Thoracic aorta (tissue), 2 donors: ENCODE measurements around the gene CPNE2. TPM values are rescaled to one million over a fixed set of nuclear protein-coding genes. Genes with fewer than 3 reads are reported as not detected.
A peak's percentile ranks its signal among the peaks of the same experiment; 100 is the strongest.

Source experiments
- ATAC-seq: fragments of 150-250 bp; one replicate; pipeline ENCODE4 v1.8.0; 2017; ENCODE audit warnings: low read depth; ENCODE audit not compliant: insufficient number of reproducible peaks, low FRiP score
- DNase-seq: peaks from one replicate; pipeline ENCODE4 v3.0.0-alpha.2; 2020; ENCODE audit warnings: low spot score
- H3K27ac ChIP-seq, 2 donors: fragments of 200-600 bp; sonication (generic); 1 replicate in 1 of 2; 2 replicates in 1 of 2; pipeline ENCODE4 v1.5.1; 2016; ENCODE audit warnings: mild to moderate bottlenecking in 2 of 2, moderate library complexity in 2 of 2
- H3K27me3 ChIP-seq: fragments of 200-600 bp; sonication (generic); replicated peaks from 2 replicates; pipeline ENCODE4 v1.6.0; 2016; ENCODE audit warnings: mild to moderate bottlenecking; ENCODE audit not compliant: insufficient read depth
- H3K36me3 ChIP-seq: fragments of 200-600 bp; sonication (generic); one replicate; pipeline ENCODE4 v1.5.1; 2016
- H3K4me1 ChIP-seq, 2 donors: fragments of 200-600 bp; sonication (generic); 1 replicate in 1 of 2; 2 replicates in 1 of 2; pipeline versions ENCODE4 v1.5.1 to v1.6.0; 2016; ENCODE audit warnings: low read depth in 2 of 2, mild to moderate bottlenecking in 1 of 2; ENCODE audit not compliant: control insufficient read depth in 1 of 2
- H3K4me3 ChIP-seq: fragments of 200-600 bp; sonication (generic); 2 replicates; pipeline ENCODE4 v1.5.1; 2016; ENCODE audit warnings: mild to moderate bottlenecking
- H3K9me3 ChIP-seq: fragments of 200-600 bp; sonication (generic); 2 replicates; pipeline ENCODE4 v1.5.1; 2016
- CTCF ChIP-seq: fragments of 200-600 bp; sonication (generic); IDR thresholded peaks from one replicate; pipeline ENCODE4 v1.5.1; 2019; ENCODE audit warnings: antibody characterized with exemption
- total RNA-seq, 2 donors: library from RNA; depleted of rRNA; stranded (reverse); fragments of >200 nt; gene quantifications; one replicate each; pipeline versions ENCODE4 v1.1.0 to v1.2.3, GENCODE V29; 2016

CPNE2 gene
- total RNA-seq, 2 donors from 2014 or later: 28.3 to 47.4 TPM

DNA sequence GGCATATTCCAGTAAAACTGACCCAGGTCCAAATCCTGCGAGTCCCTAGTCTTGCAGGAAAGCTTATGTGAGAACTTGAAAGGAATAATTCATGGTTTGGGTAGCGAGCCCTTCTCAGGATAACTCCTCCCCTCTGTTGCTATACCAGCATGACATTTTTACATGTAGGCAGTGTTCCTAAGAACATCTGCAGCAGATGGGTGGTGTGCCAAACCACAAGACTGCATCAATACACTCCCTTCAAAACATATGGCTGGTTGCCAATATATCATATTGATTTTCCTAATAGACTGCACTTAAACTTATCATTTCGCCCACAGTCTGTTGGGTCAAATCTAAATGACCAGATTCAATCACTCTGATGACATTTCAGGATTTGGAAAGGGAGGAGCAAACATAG lies 73.6 kb downstream of the CPNE2 start:
- no peak for ATAC-seq
- TF ChIP-seq CTCF: no peak
- Histone ChIP-seq H3K4me3 (no peak overlapping the region), H3K36me3 (peaks cover 35% of the 10 kb centered on the region), H3K4me1 (peaks cover 0 to 5% of the 10 kb centered on the region in 2 donors), H3K9me3 (no peaks in the 10 kb centered on the region), H3K27me3 (no peaks in the 10 kb centered on the region), H3K27ac (no peak overlapping the region)
- no peak for DNase-seq

DNA sequence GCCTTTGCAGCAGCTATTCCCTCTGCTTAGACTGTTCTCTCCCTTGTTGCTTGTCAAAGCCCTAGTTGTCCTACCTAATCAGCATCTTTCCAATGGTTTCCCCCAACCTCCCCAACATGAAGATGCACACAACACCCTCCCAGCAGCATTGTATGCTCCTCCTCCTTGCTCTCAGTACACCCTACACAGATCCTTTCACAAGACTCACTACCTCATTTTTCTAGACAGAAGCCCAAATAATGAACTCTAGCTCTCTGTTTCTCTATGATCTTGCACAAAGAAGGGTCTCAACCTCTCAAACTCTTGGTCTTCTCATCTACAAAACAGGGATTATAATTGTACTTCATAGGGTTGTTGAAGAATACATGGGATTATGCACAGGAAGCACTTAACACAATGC lies 74.1 kb downstream of the CPNE2 start:
- Histone ChIP-seq H3K27me3 (no peaks in the 10 kb centered on the region), H3K9me3 (no peaks in the 10 kb centered on the region), H3K27ac (no peak overlapping the region), H3K4me3 (no peak overlapping the region), H3K4me1 (peaks cover 0 to 5% of the 10 kb centered on the region in 2 donors), H3K36me3 (peaks cover 40% of the 10 kb centered on the region)
- ATAC-seq (no peak), DNase-seq (no peak)
- TF ChIP-seq CTCF: no peak

DNA sequence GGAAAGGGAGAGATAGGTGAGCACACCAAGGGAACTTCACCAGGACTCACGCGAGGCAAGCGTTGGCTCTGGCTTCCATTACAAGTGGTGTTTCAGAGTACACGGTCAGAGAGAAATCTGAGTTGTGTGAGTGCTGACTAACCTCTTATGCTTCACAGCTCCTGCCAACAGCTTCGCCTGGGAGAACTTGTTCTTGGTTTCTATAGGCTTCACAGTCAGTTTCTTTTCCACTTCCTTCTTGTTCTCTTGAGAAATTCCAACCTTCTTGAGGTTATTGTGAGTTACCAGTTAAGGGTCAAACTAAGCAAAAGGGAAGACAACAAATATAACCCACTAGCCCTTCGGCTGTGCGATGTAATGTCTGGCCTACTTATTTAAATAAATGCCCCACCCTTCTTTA lies 74.6 kb downstream of the CPNE2 start:
- Histone ChIP-seq H3K4me3 (no peak overlapping the region), H3K36me3 (peaks cover 45% of the 10 kb centered on the region), H3K27ac (no peak overlapping the region), H3K9me3 (no peaks in the 10 kb centered on the region), H3K27me3 (no peaks in the 10 kb centered on the region), H3K4me1 (peaks cover 0 to 5% of the 10 kb centered on the region in 2 donors)
- no peak for TF ChIP-seq CTCF
- DNase-seq (no peak), ATAC-seq (no peak)

- no peak for ATAC-seq
- H3K36me3 ChIP-seq: peaks cover 51% of the 10 kb centered on the region
- no peaks in the 10 kb centered on the region for H3K27me3 ChIP-seq
- no peak for TF ChIP-seq CTCF
- no peaks in the 10 kb centered on the region for H3K9me3 ChIP-seq
- H3K27ac ChIP-seq: no peak overlapping the region
- H3K4me1 ChIP-seq: peaks cover 0 to 5% of the 10 kb centered on the region in 2 donors
- H3K4me3 ChIP-seq: no peak overlapping the region
- DNase-seq: no peak
Measured at GRCh38 chr16:57167538-57167937, 75.2 kb downstream of the CPNE2 start.

GRCh38 chr16:57167953-57168352 lies 75.6 kb downstream of the CPNE2 start:
- peaks cover 52% of the 10 kb centered on the region for H3K36me3 ChIP-seq
- DNase-seq: no peak

More at GRCh38 chr16:57167953-57168352, 75.6 kb downstream of the CPNE2 start:
- no peak overlapping the region for H3K4me3 ChIP-seq
- ATAC-seq: no peak
- no peaks in the 10 kb centered on the region for H3K27me3 ChIP-seq
- no peaks in the 10 kb centered on the region for H3K9me3 ChIP-seq
- H3K27ac ChIP-seq: no peak overlapping the region
- H3K4me1 ChIP-seq: peaks cover 0 to 5% of the 10 kb centered on the region in 2 donors
- peak; percentile 19 for TF ChIP-seq CTCF
